Measurements from ENCODE around the gene ARHGAP28.

Gene ARHGAP28

DNA sequence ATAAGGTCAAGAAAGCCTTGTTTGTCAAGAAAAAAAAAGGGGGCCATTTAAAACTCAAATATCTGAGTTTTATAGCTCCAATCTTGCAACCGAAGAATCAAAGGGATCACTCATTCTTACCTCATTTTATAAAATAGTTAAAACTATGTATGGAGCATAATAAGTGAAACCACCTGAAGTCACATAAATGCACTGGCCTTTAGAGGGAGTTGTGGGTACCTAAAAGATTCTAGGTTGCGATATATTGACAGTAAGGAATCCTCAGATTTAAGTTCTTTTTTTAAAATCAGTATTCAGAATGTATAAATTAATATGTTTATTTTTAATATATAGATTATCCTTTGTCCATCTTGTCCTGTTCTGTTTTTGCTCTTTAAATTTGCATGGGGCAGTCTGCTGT is 3.4 kb downstream of the ARHGAP28 start:
- no peak for DNase-seq (ENCODE audit: low spot score)

DNA sequence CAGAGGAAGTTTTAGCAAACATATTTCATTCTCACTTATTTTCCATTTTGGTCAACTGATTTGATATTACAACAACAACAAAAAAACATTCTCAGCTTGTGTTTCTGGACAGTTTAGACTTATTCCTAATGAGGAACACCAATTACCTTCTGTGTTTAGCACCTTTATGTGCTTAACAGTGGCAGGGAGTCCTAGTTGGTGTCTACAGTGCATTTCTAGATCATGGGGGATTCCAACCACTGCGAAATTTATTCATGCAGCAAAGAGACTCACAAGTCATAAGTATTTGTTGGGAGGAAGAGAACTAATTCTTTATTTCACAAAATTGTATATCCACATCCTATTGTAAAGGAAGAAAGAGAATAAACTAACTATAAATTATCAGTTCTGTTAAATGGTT is 4.2 kb downstream of the ARHGAP28 start:
- DNase-seq (ENCODE audit: low spot score): no peak

DNA sequence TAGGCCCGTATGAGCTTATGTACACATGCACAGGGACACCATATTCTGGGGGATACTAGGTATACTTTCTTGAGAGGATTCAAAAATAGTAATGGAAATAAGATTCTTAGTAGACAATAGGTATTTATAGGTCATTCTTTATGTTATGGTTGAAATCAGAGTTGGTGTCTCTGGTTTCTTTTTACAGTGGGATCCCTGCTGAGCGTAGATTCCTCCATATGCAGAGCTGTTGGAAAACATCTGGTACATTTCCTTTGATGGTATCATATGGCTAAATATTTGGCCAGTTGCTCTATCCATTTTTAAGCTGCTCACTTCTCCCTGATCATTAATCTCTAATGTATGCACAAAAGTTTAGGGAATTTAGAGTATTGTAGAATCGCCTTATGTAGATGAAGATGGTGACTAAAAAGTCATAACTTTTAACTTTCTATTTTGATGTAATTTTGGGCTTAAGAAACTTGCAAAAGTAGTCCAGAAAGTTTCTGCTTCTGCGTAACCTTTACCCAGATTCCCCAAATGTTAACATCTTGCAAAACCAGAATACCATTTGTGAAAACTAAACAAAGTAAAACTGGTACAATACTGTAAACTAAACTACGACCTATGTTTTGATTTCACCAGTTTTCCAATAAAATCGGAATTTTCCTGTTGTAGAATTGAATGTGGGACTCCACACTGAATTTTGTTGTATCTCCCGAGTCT is 5.4 kb downstream of the ARHGAP28 start:
- DNase-seq (ENCODE audit: low spot score): no peak

DNA sequence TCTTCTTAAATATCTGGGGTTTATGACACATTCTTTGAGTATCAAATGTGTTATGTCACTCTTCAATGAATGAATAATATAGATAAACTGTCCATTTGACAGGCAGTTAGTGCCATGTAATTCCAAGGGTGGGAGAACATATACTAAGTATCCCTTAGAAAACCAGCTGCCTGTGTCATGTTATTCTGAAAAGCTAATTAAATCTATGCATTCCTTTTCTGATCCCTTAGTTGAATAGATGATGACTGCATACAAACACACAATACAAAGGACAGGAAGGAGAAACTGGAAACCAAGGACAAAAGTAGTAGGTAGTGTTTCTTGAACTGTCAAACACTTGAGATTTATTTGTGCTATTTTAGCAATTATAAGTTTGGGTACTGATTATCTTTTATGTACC is 8.3 kb downstream of the ARHGAP28 start:
- DNase-seq (ENCODE audit: low spot score): no peak

DNA sequence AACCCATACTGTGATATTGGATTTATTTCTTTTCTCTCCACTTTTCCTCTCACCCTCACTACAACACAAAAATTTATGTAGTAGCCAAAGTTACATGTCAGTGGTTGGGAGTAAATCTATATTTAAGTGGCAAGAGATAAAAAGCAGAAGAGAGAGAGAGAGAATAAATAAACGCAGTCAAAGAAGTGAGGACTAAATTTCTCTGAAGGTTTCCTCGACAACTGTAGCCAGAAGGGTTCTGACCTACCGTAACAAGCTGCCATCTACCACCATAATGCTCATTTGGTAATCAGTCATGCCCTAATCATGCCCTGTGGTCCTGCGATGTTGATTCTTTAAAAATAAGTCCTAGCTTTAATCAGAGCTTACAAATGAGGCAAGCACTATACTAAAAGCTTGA is 9.1 kb downstream of the ARHGAP28 start:
- no peak for DNase-seq (ENCODE audit: low spot score)

DNA sequence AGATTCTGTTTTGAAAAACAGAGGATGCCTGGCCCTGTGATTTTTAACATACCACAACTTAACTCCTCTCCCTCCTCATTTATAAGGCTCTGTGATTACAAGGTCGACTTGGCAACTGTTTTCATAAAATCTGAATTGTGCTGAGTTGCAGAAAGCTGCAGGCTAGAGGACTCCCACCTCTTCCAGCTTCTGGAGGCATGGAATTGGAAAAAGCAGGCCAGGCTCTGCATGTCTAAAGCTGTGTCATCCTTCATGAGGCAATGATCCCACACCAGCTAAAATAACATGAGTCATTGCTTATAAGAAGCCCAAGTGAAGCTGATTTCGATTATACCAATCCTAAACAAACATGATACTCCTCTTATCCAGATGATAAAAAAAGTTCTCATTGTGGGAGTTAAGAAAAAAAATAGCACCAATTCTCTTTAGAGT is 11.7 kb downstream of the ARHGAP28 start:
- DNase-seq (ENCODE audit: low spot score): no peak

DNA sequence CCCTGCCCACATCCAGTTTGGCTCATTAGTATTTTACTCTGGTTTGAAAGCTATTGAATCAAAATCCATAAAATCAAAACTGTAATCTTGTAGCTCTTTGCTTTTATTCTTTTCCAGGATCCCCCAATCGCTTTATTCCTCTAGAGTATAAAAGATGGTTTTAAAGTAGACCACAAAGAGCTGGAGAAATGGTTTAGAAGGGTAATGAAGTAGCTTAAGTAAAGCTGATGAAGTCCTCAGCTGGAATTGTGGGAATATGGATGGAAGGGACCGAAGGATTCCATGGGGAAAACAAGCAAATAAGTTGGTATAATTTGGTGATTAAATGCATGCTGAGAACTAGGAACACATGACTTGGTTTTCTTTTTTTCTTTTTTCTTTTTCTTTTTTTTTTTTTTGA is 12.3 kb downstream of the ARHGAP28 start:
- no peak for DNase-seq (ENCODE audit: low spot score)

DNA sequence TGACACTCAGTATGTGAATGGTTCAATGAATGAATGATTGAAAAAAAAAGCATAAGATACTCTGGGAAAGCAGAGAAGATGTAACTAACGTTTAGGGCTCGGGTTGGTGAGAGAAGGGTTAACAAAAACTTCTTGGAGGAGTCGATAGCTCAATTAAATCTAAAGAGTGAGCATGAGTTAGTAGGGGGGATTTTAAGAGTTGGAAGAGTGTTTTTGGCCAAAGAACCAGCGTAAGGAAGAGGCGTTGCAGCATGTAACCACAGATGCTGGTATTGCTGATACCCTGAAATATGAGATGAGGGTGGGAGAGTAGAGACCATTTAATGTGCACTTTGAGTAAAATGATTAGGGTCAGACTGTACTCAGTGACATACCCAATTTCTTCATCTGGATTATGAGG is 14.5 kb downstream of the ARHGAP28 start:
- no peak for DNase-seq (ENCODE audit: low spot score)

DNA sequence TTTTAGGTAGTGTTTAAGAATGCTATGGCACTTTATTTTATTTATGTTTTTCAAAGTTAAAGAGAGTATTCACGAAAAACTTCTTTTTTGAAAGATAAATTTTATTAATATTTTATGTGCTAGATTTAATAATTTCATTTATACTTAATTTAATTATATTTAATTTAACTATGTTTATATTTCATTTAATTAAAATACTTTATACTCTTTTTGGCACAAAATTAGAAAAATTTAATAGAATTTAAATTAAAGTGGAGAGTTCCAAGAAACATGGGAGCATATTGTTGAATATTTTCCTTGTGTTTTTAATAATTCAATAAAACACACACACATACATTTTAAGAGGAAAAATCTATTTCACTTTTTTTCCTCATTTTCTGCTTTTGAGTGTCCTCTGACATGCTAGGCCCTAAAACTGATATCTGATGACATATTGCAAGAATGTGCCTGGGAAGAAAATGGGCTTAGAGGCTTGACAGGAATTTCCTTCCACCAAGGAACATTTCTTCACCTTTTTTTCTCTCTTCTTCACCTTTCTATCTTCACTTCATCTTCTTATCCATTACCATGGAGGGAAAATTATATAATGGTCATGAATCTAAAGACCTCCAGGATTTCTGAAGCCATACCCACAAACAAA is 15.4 kb downstream of the ARHGAP28 start:
- no peak for DNase-seq (ENCODE audit: low spot score)

DNA sequence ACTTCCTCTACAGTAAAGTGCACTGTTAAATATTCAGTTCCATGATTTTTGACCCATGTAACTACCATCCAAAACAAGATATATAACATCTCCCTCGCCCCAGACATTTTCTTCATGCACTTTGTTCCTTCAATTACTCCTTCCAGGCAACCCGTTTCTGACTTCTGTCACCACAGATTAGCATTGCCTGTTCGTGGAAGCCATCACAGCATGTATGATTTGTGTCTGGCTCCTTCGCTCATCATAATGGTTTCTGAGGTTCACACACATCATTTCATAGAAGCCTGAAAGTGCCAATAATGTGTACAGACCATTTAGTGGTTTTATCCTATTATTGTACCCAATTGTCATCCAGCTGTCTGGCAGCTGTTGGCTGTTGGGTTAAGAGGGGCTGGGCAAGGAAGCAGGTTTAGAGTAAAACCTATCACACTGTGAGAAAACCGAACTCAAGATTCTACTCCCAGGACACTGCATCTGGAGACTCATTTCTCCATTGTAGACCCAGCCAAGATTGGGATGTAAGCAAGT is 16.1 kb downstream of the ARHGAP28 start:
- no peak for DNase-seq (ENCODE audit: low spot score)

DNA sequence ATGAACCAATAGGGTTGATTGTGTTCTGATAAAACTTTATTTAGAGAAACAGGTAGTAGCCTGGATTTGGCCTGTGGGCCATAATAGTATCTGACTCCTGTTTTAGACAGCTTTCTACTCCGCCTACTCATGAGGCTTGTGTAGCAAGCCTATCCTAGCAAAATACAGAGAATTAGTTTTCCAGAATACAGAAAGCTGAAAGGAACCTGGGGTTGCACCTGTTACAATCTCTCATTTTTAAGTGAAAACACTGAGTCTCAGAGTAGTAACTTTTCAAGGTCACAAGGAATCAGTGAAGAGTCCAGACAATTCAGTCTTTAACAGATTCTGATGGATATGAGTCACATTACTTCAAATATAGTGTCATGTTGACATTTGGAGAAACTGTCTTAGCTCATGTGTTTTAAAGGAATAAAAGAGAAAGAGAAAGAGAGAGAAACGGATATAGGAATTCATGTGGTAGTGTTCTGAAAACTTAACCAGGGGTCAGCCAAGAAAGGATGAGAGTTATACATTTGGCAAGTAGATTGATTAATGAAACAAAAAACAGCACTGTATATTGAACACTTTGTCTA is 17.0 kb downstream of the ARHGAP28 start:
- DNase-seq (ENCODE audit: low spot score): no peak

DNA sequence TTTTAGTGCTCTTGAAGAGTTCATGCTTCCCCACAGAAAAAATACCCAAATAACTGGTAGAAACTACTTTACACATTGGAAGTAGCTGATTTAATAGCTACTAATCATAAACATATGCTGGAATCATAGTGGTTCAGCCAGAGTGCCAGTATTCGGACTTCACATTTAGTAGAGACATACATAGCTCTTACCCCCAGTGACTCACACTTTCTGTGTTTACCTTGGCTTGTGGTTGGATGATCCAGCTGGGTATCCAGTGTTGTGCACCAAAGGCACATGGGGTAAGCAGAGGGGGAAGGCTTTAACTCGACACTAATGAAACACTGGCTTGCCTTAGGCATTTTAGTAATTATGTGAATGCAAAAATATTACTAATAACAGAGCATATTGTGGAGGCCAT is 18.1 kb downstream of the ARHGAP28 start:
- no peak for DNase-seq (ENCODE audit: low spot score)

DNA sequence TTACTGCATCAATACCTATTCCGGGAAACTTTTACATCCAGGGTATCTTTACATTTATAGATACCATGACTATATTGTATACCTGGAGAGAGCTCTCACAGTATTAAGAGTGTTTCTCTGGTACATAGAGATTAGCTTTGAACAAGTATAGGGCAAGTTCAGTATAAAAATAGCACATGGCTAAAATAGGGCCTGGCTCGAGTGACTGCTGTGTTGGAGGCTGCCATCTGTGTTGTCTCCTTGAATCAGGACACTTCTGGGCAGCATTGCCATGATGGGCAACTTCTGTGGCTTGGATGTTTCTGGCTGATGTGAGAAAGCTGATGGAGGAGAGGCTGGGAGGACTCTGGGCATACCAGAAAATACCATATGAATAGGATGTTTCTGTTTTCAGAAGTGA is 18.7 kb downstream of the ARHGAP28 start:
- no peak for DNase-seq (ENCODE audit: low spot score)

DNA sequence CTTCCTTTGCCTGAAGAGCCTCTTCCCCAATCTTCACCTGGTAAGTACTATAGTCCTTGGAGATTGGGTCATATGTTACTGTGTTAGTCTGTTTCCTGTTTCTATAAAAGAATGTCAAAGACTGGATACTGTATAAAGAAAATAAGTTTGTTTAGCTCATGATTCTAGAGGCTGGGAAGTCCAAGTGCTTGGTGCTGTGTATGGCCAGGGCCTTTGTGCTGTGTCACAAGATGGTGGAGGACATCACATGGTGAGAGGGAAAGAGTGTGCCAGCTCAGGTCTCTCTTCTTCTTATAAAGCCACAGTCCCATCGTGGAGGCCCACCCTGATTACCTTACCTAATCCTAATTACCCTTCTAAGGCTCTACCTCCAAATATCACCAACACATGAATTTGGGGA is 20.9 kb downstream of the ARHGAP28 start:
- no peak for DNase-seq (ENCODE audit: low spot score)

DNA sequence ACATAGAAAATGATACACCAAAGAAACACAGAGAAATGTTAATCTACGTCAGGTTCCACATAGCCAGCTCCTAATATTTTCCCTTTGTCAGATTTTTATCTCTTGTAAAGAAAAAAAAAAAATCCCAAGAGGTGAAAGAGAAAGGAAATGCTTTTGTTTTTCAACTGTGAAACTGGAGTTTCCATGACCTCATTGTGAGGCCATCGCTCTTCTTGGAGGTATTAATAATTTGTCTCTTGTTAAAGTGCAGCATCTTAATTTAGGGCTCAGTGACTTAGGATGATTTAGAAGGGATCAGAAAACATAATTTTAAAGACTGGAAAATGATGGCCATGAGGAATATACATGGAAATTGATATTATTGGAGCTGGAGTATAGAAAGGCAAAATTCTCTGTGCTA is 21.7 kb downstream of the ARHGAP28 start:
- DNase-seq (ENCODE audit: low spot score): no peak

DNA sequence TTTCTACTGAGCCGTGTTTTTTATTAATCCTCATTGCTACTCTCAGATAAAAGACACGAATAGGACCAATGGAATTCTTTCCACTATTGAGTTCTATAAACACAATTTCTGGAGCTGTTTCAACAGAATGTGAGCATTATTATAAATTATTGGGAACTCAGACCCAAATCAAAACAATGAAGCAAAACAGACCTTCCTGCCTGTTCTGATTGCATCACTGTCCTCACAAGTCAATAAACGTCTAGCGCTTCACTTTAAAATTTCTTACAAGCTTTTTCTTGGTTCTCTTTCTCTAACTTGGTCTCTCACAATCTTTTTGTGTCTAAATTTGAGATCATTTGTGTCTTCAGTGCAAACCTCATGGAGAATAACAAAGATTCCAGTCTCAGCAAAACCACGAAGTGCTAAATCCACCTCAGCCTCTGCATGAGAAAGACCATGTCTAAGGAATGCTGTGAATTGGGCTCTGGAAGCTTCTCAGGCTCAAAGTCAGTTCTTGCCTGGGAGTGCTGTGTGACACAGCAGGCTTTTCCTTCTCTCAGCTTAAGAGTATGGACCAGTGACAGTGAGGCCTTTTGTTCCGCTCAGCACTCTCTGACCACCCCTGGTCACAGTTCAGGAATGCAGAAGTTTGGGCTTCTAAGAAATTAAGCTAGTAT is 22.8 kb downstream of the ARHGAP28 start:
- DNase-seq (ENCODE audit: low spot score): no peak

DNA sequence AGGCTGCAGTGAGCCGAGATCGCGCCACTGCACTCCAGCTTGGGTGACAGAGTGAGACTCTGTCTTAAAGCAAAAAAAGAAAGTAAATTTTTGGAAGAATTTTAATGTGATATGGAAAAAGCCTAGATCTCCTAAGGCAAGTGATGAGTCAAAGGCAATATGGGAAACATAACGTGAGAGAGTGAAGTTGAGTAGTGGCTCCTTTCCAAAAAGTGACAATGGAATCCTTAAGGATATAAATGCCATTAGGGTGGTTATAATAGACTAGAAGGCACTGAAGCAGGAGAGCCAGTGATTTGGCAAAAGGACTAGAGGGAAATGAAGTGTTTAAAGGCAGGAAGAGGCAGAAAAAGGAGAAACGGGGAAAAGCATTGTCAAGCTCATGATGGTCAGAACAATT is 25.6 kb downstream of the ARHGAP28 start:
- DNase-seq (ENCODE audit: low spot score): no peak

DNA sequence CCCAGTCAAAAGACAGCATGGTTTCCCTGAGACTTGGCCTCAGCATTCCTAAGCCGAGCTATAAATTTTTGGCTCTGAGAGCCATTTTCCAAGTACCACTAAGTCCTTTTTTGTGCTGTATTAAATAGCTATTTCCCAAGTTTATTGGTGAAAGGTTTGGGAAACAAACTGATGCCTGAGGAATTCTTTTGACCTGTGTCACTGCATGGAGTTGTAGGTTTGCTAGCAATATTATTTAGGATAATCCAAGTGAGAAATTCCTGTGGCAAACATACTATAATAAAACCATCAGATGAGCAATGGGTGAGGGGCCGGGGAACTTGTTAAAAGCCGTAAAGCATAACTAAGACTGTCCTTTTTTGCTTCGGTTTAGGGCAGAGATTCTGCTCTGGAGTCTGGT is 28.4 kb downstream of the ARHGAP28 start:
- no peak for DNase-seq (ENCODE audit: low spot score)

DNA sequence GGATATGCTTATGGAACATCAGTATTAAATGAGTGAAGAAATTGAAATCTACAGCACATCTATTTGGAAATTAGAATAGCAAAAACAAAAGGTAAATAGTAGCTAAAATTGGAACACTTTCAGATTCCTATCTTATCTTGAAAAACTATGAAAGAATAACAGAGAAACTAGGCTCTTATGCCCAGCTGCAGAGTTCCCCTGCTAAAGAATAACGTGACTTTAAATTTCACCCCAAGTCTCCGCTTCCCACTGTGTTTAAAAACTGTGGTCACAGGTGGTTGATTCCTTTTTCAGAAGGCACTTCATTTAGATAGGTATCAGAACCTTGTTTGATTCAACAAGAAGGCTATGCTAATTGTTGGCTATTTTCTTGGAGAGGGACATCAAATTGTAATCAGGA is 30.1 kb downstream of the ARHGAP28 start:
- no peak for DNase-seq (ENCODE audit: low spot score)

DNA sequence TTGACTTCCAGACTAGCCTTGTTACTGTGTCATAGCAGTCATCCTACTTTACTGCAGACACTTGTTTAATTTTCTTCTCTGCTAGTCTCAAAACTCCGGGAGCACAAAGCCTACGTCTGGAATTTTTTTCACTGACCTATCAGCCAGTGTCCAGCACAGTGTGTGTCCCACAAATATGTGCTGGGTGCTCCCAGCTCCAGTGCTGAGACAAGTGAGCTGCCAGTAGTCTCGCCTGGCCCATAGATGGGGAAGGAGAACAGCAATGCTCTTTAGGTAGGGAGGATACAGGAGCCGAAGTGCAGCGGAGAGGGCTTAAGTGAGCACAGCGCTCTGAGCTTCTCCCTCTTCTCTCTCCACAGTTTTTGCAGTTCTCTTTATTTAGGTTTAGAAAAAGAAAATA is 34.0 kb downstream of the ARHGAP28 start:
- DNase-seq (ENCODE audit: low spot score): no peak

DNA sequence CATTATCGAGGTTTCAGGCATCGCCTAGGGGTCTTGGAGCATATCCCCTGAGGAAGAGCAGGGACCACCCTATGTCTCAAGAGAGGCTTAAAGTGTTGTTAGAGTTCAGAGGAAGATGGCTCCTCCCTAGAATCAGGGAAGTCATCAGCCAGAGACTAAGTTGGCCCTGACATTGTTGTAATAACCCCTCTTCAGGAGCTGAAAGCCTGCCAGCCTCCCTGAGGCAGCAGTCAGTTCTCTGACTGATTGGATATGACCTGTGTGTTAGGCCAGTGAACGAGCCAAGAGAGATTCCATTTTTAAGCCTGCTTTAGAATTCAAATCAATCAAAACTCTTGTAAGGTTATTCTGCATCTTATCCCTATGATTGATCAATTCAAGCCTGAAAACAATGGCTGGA is 34.9 kb downstream of the ARHGAP28 start:
- no peak for DNase-seq (ENCODE audit: low spot score)

DNA sequence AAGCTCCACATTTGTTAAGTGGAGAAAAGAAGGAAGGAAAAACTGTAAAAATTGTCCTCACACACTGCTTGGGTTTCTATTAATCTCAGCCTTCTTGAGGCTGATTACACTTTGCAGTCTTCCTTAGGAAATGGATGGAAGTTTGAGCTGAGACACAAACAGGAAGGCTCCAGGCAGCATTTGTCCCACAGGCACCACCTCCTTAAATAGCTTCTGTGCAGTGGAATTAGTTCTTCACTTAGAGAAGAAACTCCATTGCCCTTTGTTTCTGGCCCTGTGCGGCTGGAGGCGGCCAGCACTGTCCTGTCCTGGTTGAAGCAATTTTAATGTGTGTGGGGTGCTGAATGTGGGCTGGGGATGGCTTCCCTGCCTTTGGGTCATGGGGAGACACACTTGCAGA is 44.3 kb downstream of the ARHGAP28 start:
- DNase-seq (ENCODE audit: low spot score): no peak

DNA sequence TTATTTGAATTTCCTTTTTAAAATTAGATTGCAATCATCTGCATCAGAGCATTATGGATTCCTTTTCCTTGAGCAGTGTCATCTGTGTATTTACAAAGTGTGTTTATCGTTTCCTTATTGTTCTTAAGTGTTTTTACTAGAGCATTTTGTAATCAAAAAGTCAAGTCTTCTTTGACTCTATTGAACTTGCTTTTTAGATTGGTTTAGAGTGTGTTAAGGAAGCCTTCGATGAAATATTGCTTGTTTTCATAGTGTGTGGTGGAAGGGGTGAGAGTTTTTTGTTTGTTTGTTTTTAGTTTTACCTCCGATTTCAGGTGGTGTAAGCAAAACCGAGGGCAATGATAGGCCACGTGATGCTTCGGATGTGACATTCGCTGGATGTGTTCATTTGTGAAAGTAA is 45.7 kb downstream of the ARHGAP28 start:
- DNase-seq (ENCODE audit: low spot score): no peak
